WERI-Rb-1 (cell line): ENCODE data around the gene MILR1.

ENCODE experiments used
- DNase-seq: peaks from one replicate; pipeline ENCODE4 v3.0.0-alpha.2; 2020
- H3K27ac ChIP-seq: fragments of 250-450 bp; sonication (Bioruptor Pico); 2 replicates; pipeline ENCODE4 v1.5.1; 2020; ENCODE audit warnings: mild to moderate bottlenecking, moderate library complexity
- H3K27me3 ChIP-seq: fragments of 250-450 bp; sonication (Bioruptor Pico); 2 replicates; pipeline ENCODE4 v1.5.1; 2021; ENCODE audit warnings: mild to moderate bottlenecking, low read depth, moderate library complexity; ENCODE audit not compliant: insufficient read depth, severe bottlenecking
- H3K36me3 ChIP-seq: fragments of 250-450 bp; sonication (Bioruptor Pico); 2 replicates; pipeline ENCODE4 v1.5.1; 2020; ENCODE audit warnings: mild to moderate bottlenecking, moderate library complexity
- H3K4me3 ChIP-seq: 2 replicates; pipeline ENCODE4 v1.5.1; 2011; ENCODE audit warnings: low read depth, mild to moderate bottlenecking, control low read depth, low read length
- H3K9me3 ChIP-seq: fragments of 250-450 bp; sonication (Bioruptor Pico); 2 replicates; pipeline ENCODE4 v1.5.1; 2021; ENCODE audit warnings: mild to moderate bottlenecking, moderate library complexity; ENCODE audit not compliant: severe bottlenecking
- CTCF ChIP-seq: IDR thresholded peaks from 2 replicates; pipeline ENCODE4 v1.5.1; 2011; ENCODE audit warnings: low read depth, mild to moderate bottlenecking, control low read depth, inconsistent platforms, low read length

The MILR1 gene

GRCh38 chr17:64471440-64471839, 22.5 kb downstream of the MILR1 start:
- H3K4me3 ChIP-seq, result no peak overlapping the region
- no peaks in the 10 kb centered on the region for H3K9me3 ChIP-seq
- no peaks in the 10 kb centered on the region for H3K27me3 ChIP-seq
- H3K27ac ChIP-seq, result no peak overlapping the region
- DNase-seq, result no peak
- peaks cover 6% of the 10 kb centered on the region for H3K36me3 ChIP-seq
- no peak for TF ChIP-seq CTCF

DNA sequence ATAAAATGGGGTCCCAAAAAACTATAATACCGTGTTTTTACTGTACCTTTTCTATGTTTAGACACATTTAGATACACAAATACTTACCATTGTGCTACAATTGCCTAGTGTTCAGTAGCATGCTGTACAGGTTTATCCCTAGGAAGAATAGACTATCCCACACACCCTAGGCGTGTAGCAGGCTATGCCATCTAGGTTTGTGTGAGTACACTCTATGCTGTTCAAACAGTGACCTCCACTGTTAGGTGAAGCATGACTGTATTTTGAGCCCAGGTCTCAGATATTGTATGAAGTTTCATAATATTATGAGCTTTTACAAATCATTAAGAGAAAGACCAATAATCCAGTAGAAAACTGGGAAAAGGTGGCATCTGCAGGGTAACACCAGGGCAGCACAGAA, 23.6 kb downstream of the MILR1 start:
- H3K36me3 ChIP-seq, result peaks cover 6% of the 10 kb centered on the region
- H3K4me3 ChIP-seq, result no peak overlapping the region
- no peak for DNase-seq
- H3K27me3 ChIP-seq, result no peaks in the 10 kb centered on the region
- no peak overlapping the region for H3K27ac ChIP-seq
- no peaks in the 10 kb centered on the region for H3K9me3 ChIP-seq
- no peak for TF ChIP-seq CTCF

DNA sequence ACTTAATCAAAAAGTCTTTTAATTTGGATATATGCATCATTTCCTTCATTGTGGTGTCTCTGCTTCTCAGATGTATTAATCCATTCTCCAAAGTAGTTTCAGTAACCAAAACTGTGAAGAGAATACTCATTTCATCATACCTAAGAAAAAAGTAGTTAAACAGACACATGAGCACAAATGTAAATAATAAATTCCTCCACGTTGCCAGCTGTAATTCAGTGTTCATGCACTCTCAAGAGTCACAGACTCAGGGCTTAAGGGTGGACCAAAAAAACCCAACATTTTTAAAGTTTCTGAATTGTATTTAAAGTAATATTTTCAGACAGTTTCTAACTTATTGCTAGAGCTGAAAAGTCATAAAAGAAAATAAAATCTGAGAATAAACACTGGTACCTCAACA, 28.9 kb downstream of the MILR1 start:
- H3K36me3 ChIP-seq, result peaks cover 36% of the 10 kb centered on the region
- no peak overlapping the region for H3K4me3 ChIP-seq
- no peaks in the 10 kb centered on the region for H3K9me3 ChIP-seq
- no peak overlapping the region for H3K27ac ChIP-seq
- no peak for DNase-seq
- no peak for TF ChIP-seq CTCF
- no peaks in the 10 kb centered on the region for H3K27me3 ChIP-seq

GRCh38 chr17:64480951-64481350, 32.0 kb downstream of the MILR1 start:
- peaks cover 47% of the 10 kb centered on the region for H3K36me3 ChIP-seq
- TF ChIP-seq CTCF, result no peak
- H3K27me3 ChIP-seq, result no peaks in the 10 kb centered on the region
- H3K9me3 ChIP-seq, result no peaks in the 10 kb centered on the region
- H3K27ac ChIP-seq, result no peak overlapping the region
- no peak overlapping the region for H3K4me3 ChIP-seq
- no peak for DNase-seq

GRCh38 chr17:64484380-64484779, 35.5 kb downstream of the MILR1 start:
- H3K27ac ChIP-seq, result no peak overlapping the region
- no peaks in the 10 kb centered on the region for H3K27me3 ChIP-seq
- peaks cover 45% of the 10 kb centered on the region for H3K36me3 ChIP-seq

More at GRCh38 chr17:64484380-64484779, 35.5 kb downstream of the MILR1 start:
- H3K9me3 ChIP-seq, result no peaks in the 10 kb centered on the region
- DNase-seq, result no peak
- H3K4me3 ChIP-seq, result no peak overlapping the region
- TF ChIP-seq CTCF, result no peak
